OCI-LY3 (cell line): ENCODE measurements around the gene DMBX1.

Source experiments
- H2AFZ ChIP-seq: fragments of 200-600, 300-600 bp; shearing (Covaris generic); 2 replicates; pipeline ENCODE4 v1.6.0; 2014; ENCODE audit warnings: antibody characterized with exemption, low read depth, low read length
- H3K27ac ChIP-seq: fragments of 200-600, 300-600 bp; sonication (generic); 2 replicates; pipeline ENCODE4 v1.5.1; 2014; ENCODE audit warnings: mild to moderate bottlenecking, low read length, moderate library complexity, mixed read lengths
- H3K27me3 ChIP-seq: fragments of 200-600, 300-600 bp; sonication (generic); 2 replicates; pipeline ENCODE4 v1.6.1; 2014; ENCODE audit warnings: low read depth, low read length, mixed read lengths
- H3K36me3 ChIP-seq: fragments of 200-600, 300-600 bp; sonication (generic); replicated peaks from 2 replicates; pipeline ENCODE3; 2014; ENCODE audit warnings: low read depth, low read length, mixed read lengths
- H3K4me1 ChIP-seq: fragments of 300-600, 200-600 bp; sonication (generic); 2 replicates; pipeline ENCODE4 v1.6.1; 2014; ENCODE audit warnings: low read length, mixed read lengths
- H3K4me2 ChIP-seq: fragments of 200-600, 300-600 bp; sonication (generic); 2 replicates; pipeline ENCODE4 v1.6.1; 2014; ENCODE audit warnings: low read length, mixed read lengths
- H3K4me3 ChIP-seq: fragments of 300-600, 200-600 bp; sonication (generic); 2 replicates; pipeline ENCODE4 v1.5.1; 2014; ENCODE audit warnings: antibody characterized with exemption, mild to moderate bottlenecking, low read length, moderate library complexity
- H3K79me2 ChIP-seq: fragments of 300-600, 200-600 bp; shearing (Covaris generic); 2 replicates; pipeline ENCODE4 v1.6.1; 2014; ENCODE audit warnings: mild to moderate bottlenecking, low read length, mixed read lengths
- H3K9ac ChIP-seq: fragments of 300-600, 200-600 bp; shearing (Covaris generic); 2 replicates; pipeline ENCODE4 v1.6.0; 2014; ENCODE audit warnings: mild to moderate bottlenecking, low read length, moderate library complexity
- H3K9me3 ChIP-seq: fragments of 200-600, 300-600 bp; shearing (Covaris generic); 2 replicates; pipeline ENCODE4 v1.6.1; 2014; ENCODE audit warnings: low read length, mixed read lengths; ENCODE audit not compliant: insufficient read depth
- H4K20me1 ChIP-seq: fragments of 200-600, 300-600 bp; sonication (generic); 2 replicates; pipeline ENCODE4 v1.6.1; 2016; ENCODE audit warnings: low read length, mixed read lengths; ENCODE audit not compliant: insufficient read depth
- CTCF ChIP-seq: fragments of 200-600, 300-600 bp; sonication (generic); IDR thresholded peaks from 2 replicates; pipeline ENCODE4 v1.5.1; 2014; ENCODE audit warnings: antibody characterized with exemption, low read length, low read depth
- EZH2phosphoT487 ChIP-seq: fragments of 200-600 bp; shearing (Covaris generic); IDR thresholded peaks from 2 replicates; pipeline ENCODE4 v1.6.1; 2018; ENCODE audit warnings: antibody characterized with exemption, mixed run types, low read depth

DMBX1 gene

GRCh38 chr1:46533179-46533864 lies 43.7 kb downstream of the DMBX1 start:
- H2AFZ ChIP-seq: 0 out of 2 replicates have a peak overlapping the region, but pooled peaks have one; percentile 70
- TF ChIP-seq CTCF: no peak
- no peak for TF ChIP-seq EZH2phosphoT487
- no peaks in the 10 kb centered on the region for H3K79me2 ChIP-seq
- H3K36me3 ChIP-seq: no peaks in the 10 kb centered on the region
- peaks cover 28% of the 10 kb centered on the region for H3K27me3 ChIP-seq
- peak overlapping the region; percentile 78 for H3K4me3 ChIP-seq
- no peaks in the 10 kb centered on the region for H3K9me3 ChIP-seq
- H3K4me1 ChIP-seq: peaks cover 11% of the 10 kb centered on the region
- peak overlapping the region; percentile 84 for H3K4me2 ChIP-seq
- peak overlapping the region; percentile 52 for H3K9ac ChIP-seq
- no peaks in the 10 kb centered on the region for H4K20me1 ChIP-seq
- no peak overlapping the region for H3K27ac ChIP-seq

GRCh38 chr1:46535063-46535462 lies 45.4 kb downstream of the DMBX1 start:
- H3K4me2 ChIP-seq: peak overlapping the region; percentile 32; the same call in 1 of the 2 replicates
- no peak overlapping the region for H3K4me3 ChIP-seq
- H3K9ac ChIP-seq: no peak overlapping the region
- H3K9me3 ChIP-seq: no peaks in the 10 kb centered on the region
- no peaks in the 10 kb centered on the region for H3K79me2 ChIP-seq
- H3K4me1 ChIP-seq: peaks cover 7% of the 10 kb centered on the region
- no peaks in the 10 kb centered on the region for H4K20me1 ChIP-seq
- peaks cover 20% of the 10 kb centered on the region for H3K27me3 ChIP-seq
- H3K27ac ChIP-seq: no peak overlapping the region
- H2AFZ ChIP-seq: no peak overlapping the region
- no peak for TF ChIP-seq EZH2phosphoT487
- TF ChIP-seq CTCF: peak; percentile 60
- H3K36me3 ChIP-seq: no peaks in the 10 kb centered on the region

- no peak overlapping the region for H3K9ac ChIP-seq
- H3K27me3 ChIP-seq: peaks cover 20% of the 10 kb centered on the region
- no peaks in the 10 kb centered on the region for H3K9me3 ChIP-seq
- no peak overlapping the region for H3K4me2 ChIP-seq
- no peak overlapping the region for H2AFZ ChIP-seq
- no peak overlapping the region for H3K4me3 ChIP-seq
- H3K27ac ChIP-seq: no peak overlapping the region
- H4K20me1 ChIP-seq: no peaks in the 10 kb centered on the region
- no peaks in the 10 kb centered on the region for H3K36me3 ChIP-seq
- no peaks in the 10 kb centered on the region for H3K79me2 ChIP-seq
- no peak for TF ChIP-seq EZH2phosphoT487
- no peak for TF ChIP-seq CTCF
- peaks cover 7% of the 10 kb centered on the region for H3K4me1 ChIP-seq
Observed at GRCh38 chr1:46536527-46536926, 46.9 kb downstream of the DMBX1 start.

GRCh38 chr1:46537651-46538050 lies 48.0 kb downstream of the DMBX1 start:
- H3K36me3 ChIP-seq: no peaks in the 10 kb centered on the region
- H3K27me3 ChIP-seq: peaks cover 20% of the 10 kb centered on the region
- no peak overlapping the region for H3K4me2 ChIP-seq
- no peaks in the 10 kb centered on the region for H3K79me2 ChIP-seq
- TF ChIP-seq CTCF (no peak), EZH2phosphoT487 (no peak)
- no peak overlapping the region for H2AFZ ChIP-seq
- H3K9me3 ChIP-seq: no peaks in the 10 kb centered on the region
- H3K9ac ChIP-seq: no peak overlapping the region
- peaks cover 7% of the 10 kb centered on the region for H3K4me1 ChIP-seq
- H3K27ac ChIP-seq: no peak overlapping the region
- no peak overlapping the region for H3K4me3 ChIP-seq
- H4K20me1 ChIP-seq: no peaks in the 10 kb centered on the region
